ENCODE data around the gene RBMS2.

RBMS2 gene, protein sequence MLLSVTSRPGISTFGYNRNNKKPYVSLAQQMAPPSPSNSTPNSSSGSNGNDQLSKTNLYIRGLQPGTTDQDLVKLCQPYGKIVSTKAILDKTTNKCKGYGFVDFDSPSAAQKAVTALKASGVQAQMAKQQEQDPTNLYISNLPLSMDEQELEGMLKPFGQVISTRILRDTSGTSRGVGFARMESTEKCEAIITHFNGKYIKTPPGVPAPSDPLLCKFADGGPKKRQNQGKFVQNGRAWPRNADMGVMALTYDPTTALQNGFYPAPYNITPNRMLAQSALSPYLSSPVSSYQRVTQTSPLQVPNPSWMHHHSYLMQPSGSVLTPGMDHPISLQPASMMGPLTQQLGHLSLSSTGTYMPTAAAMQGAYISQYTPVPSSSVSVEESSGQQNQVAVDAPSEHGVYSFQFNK

DNA sequence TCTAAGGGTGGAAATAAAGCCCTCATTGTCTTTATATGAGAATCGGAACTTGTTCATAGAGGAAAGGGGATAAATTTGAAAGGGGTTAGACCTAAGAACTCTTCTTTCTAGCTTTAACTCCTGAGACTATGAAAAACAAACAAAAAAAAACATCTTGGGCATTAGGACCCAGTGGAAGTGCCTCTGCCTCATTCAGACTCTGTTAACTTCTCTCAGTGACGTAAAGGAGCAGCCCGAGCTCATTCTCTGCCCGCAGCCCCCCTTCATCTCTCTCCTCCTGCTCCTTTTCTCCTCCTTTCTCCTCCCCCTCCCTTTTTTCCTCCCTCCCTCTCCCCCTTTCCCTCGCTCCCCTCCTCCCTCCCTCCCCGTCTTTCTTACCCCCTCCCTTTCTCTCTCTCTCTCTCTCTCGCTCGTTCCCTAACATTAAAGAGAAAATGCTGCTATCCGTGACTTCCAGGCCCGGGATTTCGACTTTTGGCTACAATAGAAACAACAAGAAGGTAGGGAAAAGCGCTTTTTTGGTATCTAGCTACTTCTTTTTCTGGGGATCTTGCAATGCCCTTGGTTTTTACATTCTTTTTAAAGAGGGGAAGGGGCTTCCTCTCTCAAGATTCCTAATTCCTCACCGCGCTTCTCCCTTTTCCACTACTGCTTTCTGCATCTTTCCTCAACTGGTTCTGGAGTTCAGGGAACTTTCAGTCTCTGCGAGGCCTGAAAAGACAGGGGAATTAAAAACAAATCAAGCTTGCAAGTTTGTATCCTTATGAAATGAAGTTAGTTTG is at the start of gene RBMS2:
Gene RBMS2 (plus strand): TSS at position 231 of the 782 bp plus-strand sequence. CDS start 204 bp downstream, at position 435.
- Histone ChIP-seq H3K36me3 (ENCODE audit: control insufficient read depth in 1 of 2, insufficient read depth in 2 of 2, low read length in 2 of 2) (peaks cover 0 to 9% of the 10 kb centered on the region in 2 donors), H3K4me3 (ENCODE audit: low read depth in 1 of 2, low read length in 2 of 2) (peak within 1 kb of the TSS; percentile 73 to 93), H3K27me3 (ENCODE audit: low read depth, low read length) (no peaks in the 10 kb centered on the region), H3K27ac (ENCODE audit: low read length) (peak within 1 kb of the TSS; percentile 96), H3K4me1 (ENCODE audit: control insufficient read depth in 1 of 2, insufficient read depth in 2 of 2, low read length in 2 of 2) (peaks cover 0 to 7% of the 10 kb centered on the region in 2 donors), H3K9me3 (ENCODE audit: control insufficient read depth in 1 of 2, low read length in 2 of 2) (no peaks in the 10 kb centered on the region)

DNA sequence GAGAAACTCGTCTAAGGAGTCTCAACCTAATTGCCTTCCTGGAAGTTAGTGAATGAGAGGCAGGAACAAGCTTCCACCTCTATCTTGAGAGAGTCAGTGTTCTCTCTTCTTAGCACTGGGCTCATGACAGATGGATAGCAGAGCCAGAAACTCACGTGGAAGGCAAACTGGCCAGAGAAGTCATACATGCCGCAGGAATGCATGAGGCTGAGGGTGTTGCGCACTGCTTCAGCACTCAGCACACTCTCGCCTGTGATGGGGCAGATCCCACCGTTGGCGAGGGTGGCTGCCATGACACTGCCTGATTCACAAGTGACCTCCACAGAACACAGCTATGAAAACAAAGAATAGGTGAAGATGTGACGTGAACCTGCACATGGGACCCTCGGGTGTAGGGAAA is 47.2 kb upstream of the RBMS2 start:
- Histone ChIP-seq H3K4me3 (ENCODE audit: low read depth in 1 of 2, low read length in 2 of 2) (no peak overlapping the region), H3K9me3 (ENCODE audit: control insufficient read depth in 1 of 2, low read length in 2 of 2) (no peaks in the 10 kb centered on the region), H3K36me3 (ENCODE audit: control insufficient read depth in 1 of 2, insufficient read depth in 2 of 2, low read length in 2 of 2) (peaks cover 0 to 3% of the 10 kb centered on the region in 2 donors), H3K27ac (ENCODE audit: low read length) (no peak overlapping the region), H3K27me3 (ENCODE audit: low read depth, low read length) (no peaks in the 10 kb centered on the region), H3K4me1 (ENCODE audit: control insufficient read depth in 1 of 2, insufficient read depth in 2 of 2, low read length in 2 of 2) (peaks cover 4 to 6% of the 10 kb centered on the region in 2 donors)

DNA sequence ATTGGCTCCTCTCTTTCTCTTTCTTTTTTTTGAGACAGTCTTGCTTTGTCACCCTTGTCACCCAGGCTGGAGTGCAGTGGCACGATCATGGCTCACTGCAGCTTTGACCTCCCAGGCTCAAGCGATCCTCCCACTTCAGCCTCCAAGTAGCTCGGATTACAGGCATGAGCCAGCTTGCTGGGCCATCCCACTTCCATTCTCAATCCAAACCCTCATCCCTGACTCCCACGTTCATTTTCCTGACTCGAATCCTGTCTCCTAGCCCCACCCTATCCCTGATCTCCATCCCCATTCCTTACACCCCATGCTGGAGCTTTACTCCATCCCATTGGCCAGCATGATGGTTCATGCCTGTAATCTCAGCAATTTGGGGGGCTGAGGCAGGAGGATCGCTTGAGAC is 45.5 kb upstream of the RBMS2 start:
- H3K4me3 ChIP-seq (ENCODE audit: low read depth in 1 of 2, low read length in 2 of 2) = no peak overlapping the region
- no peaks in the 10 kb centered on the region for H3K4me1 ChIP-seq (ENCODE audit: control insufficient read depth in 1 of 2, insufficient read depth in 2 of 2, low read length in 2 of 2)
- peaks cover 0 to 3% of the 10 kb centered on the region in 2 donors for H3K36me3 ChIP-seq (ENCODE audit: control insufficient read depth in 1 of 2, insufficient read depth in 2 of 2, low read length in 2 of 2)
- H3K27me3 ChIP-seq (ENCODE audit: low read depth, low read length) = no peaks in the 10 kb centered on the region
- H3K9me3 ChIP-seq (ENCODE audit: control insufficient read depth in 1 of 2, low read length in 2 of 2) = no peaks in the 10 kb centered on the region
- no peak overlapping the region for H3K27ac ChIP-seq (ENCODE audit: low read length)

DNA sequence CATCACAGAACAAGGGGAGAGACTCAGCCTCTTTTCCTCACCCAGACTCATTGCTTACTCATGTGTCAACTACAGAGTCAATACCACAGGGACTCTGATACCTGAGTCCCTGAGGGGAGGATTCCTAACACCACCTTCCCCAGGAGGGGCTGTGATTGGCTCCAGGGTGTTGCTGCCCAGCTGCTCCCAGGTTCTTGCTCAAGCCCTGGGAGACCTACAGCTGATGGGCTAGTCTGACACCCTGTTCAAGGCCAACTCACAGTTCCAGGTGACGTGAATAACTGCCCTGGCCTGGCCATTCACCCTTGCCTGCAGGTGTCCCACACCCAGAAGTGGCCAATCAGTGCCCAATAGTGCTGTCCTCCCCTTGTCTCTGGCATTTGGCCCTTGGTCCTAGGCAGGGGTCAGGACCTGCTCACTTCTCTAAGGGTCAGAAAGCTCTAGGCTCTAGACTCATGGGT is 44.6 kb upstream of the RBMS2 start:
- Histone ChIP-seq H3K4me3 (ENCODE audit: low read depth in 1 of 2, low read length in 2 of 2) (no peak overlapping the region), H3K27me3 (ENCODE audit: low read depth, low read length) (no peaks in the 10 kb centered on the region), H3K9me3 (ENCODE audit: control insufficient read depth in 1 of 2, low read length in 2 of 2) (no peaks in the 10 kb centered on the region), H3K4me1 (ENCODE audit: control insufficient read depth in 1 of 2, insufficient read depth in 2 of 2, low read length in 2 of 2) (no peaks in the 10 kb centered on the region), H3K27ac (ENCODE audit: low read length) (no peak overlapping the region), H3K36me3 (ENCODE audit: control insufficient read depth in 1 of 2, insufficient read depth in 2 of 2, low read length in 2 of 2) (no peaks in the 10 kb centered on the region)

DNA sequence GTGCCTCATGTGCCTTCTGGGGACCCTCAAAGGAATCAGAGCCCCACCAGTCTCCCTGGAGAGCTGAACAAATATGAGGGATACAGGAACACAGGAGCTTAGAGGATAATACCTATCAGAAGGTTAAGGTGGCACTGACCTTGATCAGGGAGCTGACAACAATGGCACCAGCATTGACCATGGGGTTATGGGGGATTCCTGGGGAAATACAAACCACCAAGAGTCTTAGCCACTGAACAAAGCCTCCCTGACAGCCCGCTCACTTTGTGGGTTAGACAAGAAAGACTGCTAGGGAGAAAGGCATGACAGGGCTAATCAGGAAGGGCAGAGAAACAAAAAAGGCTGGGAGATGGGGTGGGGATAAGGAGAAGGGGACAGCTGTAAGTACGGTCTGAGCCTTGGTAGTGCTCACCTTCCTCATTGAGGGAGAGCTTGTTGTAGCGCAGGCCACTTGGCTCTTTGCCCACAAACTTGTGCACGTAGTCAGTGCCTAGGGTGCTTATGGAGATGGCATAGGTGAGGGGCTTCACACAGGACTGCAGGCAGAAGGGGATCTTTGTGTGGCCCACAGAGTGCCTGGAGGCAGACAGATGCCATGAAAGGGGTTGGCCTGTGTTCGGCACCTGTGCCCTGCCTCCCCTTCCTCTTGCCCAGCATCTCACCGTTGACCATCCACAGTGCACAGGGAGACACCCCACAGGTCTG is 43.9 kb upstream of the RBMS2 start:
- no peak overlapping the region for H3K27ac ChIP-seq (ENCODE audit: low read length)
- H3K4me1 ChIP-seq (ENCODE audit: control insufficient read depth in 1 of 2, insufficient read depth in 2 of 2, low read length in 2 of 2) = no peaks in the 10 kb centered on the region
- H3K4me3 ChIP-seq (ENCODE audit: low read depth in 1 of 2, low read length in 2 of 2) = no peak overlapping the region
- H3K27me3 ChIP-seq (ENCODE audit: low read depth, low read length) = no peaks in the 10 kb centered on the region
- no peaks in the 10 kb centered on the region for H3K36me3 ChIP-seq (ENCODE audit: control insufficient read depth in 1 of 2, insufficient read depth in 2 of 2, low read length in 2 of 2)
- no peaks in the 10 kb centered on the region for H3K9me3 ChIP-seq (ENCODE audit: control insufficient read depth in 1 of 2, low read length in 2 of 2)

DNA sequence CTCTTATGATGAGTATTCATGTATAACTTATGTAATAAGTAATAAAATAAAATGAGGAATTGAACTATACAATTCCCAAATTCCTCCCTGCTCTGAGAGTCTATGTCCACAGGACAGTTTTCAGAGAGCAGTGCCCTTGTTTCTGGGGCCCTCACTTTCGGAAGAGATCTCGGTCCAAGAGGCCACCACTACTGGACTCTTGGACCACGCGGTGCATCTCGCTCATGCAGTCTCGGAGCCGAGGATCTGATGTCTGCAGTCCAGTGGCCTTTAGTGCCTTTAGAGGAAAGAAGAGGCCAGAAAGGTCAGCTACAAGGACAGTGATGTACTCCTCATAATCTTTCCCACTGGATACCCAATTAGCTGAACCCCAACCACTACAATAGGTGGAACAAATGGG is 42.0 kb upstream of the RBMS2 start:
- no peak overlapping the region for H3K4me3 ChIP-seq (ENCODE audit: low read depth in 1 of 2, low read length in 2 of 2)
- no peak overlapping the region for H3K27ac ChIP-seq (ENCODE audit: low read length)
- H3K36me3 ChIP-seq (ENCODE audit: control insufficient read depth in 1 of 2, insufficient read depth in 2 of 2, low read length in 2 of 2) = no peaks in the 10 kb centered on the region
- no peaks in the 10 kb centered on the region for H3K27me3 ChIP-seq (ENCODE audit: low read depth, low read length)
- H3K9me3 ChIP-seq (ENCODE audit: control insufficient read depth in 1 of 2, low read length in 2 of 2) = no peaks in the 10 kb centered on the region
- no peaks in the 10 kb centered on the region for H3K4me1 ChIP-seq (ENCODE audit: control insufficient read depth in 1 of 2, insufficient read depth in 2 of 2, low read length in 2 of 2)

DNA sequence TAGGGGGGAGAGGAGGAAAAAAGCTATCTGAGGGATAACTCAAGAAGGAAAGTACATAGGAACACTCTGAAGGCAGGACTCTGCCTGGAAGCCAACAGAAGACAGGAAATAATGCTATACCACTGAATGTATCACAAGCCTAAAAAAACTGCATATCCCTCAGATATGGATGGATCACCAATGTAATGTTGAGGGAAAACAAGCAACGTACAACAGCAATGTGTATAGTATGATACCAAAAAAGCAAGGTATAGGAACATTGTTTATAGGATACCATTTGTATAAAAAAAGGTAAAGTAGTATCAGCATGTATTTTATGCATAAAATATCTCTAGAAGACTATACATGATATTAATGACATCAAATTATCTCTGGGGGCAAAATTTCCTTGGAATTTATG is 37.1 kb upstream of the RBMS2 start:
- Histone ChIP-seq H3K9me3 (ENCODE audit: control insufficient read depth in 1 of 2, low read length in 2 of 2) (no peaks in the 10 kb centered on the region), H3K36me3 (ENCODE audit: control insufficient read depth in 1 of 2, insufficient read depth in 2 of 2, low read length in 2 of 2) (no peaks in the 10 kb centered on the region), H3K27ac (ENCODE audit: low read length) (no peak overlapping the region), H3K27me3 (ENCODE audit: low read depth, low read length) (no peaks in the 10 kb centered on the region), H3K4me3 (ENCODE audit: low read depth in 1 of 2, low read length in 2 of 2) (no peak overlapping the region), H3K4me1 (ENCODE audit: control insufficient read depth in 1 of 2, insufficient read depth in 2 of 2, low read length in 2 of 2) (peaks cover 0 to 9% of the 10 kb centered on the region in 2 donors)

DNA sequence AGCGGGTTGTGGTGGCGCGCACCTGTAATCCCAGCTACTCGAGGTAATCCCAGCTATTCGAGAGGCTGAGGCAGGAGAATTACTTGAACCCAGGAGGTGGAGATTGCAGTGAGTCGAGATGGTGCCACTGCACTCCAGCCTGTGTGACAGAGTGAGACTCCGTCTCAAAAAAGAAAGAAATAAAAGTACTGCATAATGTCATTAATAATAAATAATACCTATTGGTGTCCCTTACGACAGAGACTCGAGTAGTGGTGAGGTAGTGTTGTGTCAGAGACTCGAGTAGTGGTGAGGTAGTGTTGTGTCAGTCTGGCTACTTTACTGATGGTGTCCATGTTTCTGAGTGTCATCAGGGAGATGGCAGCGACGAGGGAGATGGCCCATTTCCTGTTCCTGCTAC is 34.9 kb upstream of the RBMS2 start:
- no peak overlapping the region for H3K4me3 ChIP-seq (ENCODE audit: low read depth in 1 of 2, low read length in 2 of 2)
- H3K36me3 ChIP-seq (ENCODE audit: control insufficient read depth in 1 of 2, insufficient read depth in 2 of 2, low read length in 2 of 2) = no peaks in the 10 kb centered on the region
- H3K4me1 ChIP-seq (ENCODE audit: control insufficient read depth in 1 of 2, insufficient read depth in 2 of 2, low read length in 2 of 2) = peaks cover 0 to 9% of the 10 kb centered on the region in 2 donors
- no peaks in the 10 kb centered on the region for H3K27me3 ChIP-seq (ENCODE audit: low read depth, low read length)
- H3K27ac ChIP-seq (ENCODE audit: low read length) = no peak overlapping the region
- no peaks in the 10 kb centered on the region for H3K9me3 ChIP-seq (ENCODE audit: control insufficient read depth in 1 of 2, low read length in 2 of 2)

DNA sequence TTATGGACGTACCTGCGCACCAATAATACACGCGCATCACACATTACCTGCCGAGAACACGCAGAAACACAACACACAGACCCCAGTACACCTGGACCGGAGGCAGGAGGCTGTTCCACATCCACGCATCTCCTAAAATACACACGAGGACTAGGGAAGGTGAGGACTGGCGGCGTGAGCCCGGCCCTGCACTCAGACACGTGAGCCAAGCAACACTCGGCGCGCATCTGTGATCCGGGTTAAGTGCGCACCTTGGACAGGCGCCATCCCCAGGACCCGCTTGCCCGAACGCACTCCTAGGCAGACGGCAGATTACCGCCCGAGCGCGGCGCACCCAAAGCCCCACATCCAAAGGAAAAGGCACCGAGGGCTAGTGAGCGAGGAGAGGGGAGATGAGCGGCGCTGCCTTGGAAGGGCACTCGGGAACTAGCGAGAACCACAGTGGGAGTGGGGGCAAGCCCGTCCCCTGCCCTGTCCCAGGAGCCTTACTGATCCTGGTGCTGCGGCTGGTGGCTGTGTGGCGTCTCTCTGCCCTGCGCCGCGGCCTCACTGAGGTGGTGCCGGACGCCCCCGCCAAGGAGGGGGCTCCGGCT is 34.1 kb upstream of the RBMS2 start:
- H3K36me3 ChIP-seq (ENCODE audit: control insufficient read depth in 1 of 2, insufficient read depth in 2 of 2, low read length in 2 of 2) = no peaks in the 10 kb centered on the region
- no peaks in the 10 kb centered on the region for H3K27me3 ChIP-seq (ENCODE audit: low read depth, low read length)
- H3K27ac ChIP-seq (ENCODE audit: low read length) = no peak overlapping the region
- H3K4me1 ChIP-seq (ENCODE audit: control insufficient read depth in 1 of 2, insufficient read depth in 2 of 2, low read length in 2 of 2) = peaks cover 0 to 9% of the 10 kb centered on the region in 2 donors
- no peaks in the 10 kb centered on the region for H3K9me3 ChIP-seq (ENCODE audit: control insufficient read depth in 1 of 2, low read length in 2 of 2)
- H3K4me3 ChIP-seq (ENCODE audit: low read depth in 1 of 2, low read length in 2 of 2) = peak overlapping the region; percentile 57 to 84

DNA sequence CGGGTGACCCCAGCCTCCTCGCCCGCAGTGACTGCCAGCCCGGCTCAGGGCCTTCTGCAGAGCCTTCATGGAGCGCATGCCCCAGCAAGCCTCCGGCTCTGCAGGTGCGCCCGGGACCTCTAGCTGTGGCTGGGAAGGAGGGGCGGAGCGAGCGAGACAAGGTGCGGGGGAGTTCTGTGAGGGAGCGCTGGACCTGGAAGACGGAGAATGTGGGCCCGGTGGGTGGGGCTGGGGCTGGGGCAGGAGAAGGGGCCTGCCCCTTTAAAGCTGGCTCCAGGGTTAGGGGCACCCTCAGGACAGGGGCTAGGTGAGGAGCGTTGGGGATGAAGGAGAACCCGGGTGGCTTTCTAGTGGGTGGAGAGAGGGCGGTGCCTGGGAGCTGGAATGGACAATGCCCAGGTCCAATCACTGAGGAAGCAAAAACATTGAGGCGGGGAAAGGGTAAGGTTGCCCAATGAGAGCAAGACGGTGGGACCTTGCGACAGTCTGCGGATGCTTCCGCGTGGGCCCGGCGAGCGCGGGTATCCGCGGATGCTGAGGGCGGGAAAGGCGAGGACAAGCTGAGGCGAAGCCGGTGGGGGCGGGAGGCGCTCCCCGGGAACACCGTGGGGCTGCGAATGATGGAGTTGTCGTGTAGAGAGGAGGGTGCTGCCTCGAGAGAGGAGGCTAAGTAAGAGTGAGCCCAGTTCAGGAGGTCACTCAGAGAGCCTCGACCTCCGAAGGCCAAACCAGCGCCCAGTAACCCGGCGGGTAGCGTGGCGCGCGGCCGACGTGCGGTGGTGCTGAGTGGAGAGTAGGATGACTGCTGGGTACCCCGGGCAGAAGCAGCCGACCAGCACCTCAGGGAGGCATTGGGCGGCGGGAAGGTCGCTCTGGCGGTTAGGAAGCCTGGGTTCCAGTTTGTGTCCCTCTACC is 33.3 kb upstream of the RBMS2 start, which contains the start of gene GLS2:
Gene GLS2 (minus strand): TSS at position 121 of the 915 bp plus-strand sequence. CDS start 43 bp downstream, at position 78.
- H3K36me3 ChIP-seq (ENCODE audit: control insufficient read depth in 1 of 2, insufficient read depth in 2 of 2, low read length in 2 of 2) = no peaks in the 10 kb centered on the region
- H3K4me3 ChIP-seq (ENCODE audit: low read depth in 1 of 2, low read length in 2 of 2) = peak within 1 kb of the TSS; percentile 57 to 84
- no peak within 1 kb of the TSS for H3K27ac ChIP-seq (ENCODE audit: low read length)
- no peaks in the 10 kb centered on the region for H3K27me3 ChIP-seq (ENCODE audit: low read depth, low read length)
- peaks cover 0 to 9% of the 10 kb centered on the region in 2 donors for H3K4me1 ChIP-seq (ENCODE audit: control insufficient read depth in 1 of 2, insufficient read depth in 2 of 2, low read length in 2 of 2)
- no peaks in the 10 kb centered on the region for H3K9me3 ChIP-seq (ENCODE audit: control insufficient read depth in 1 of 2, low read length in 2 of 2)

All from muscle layer of duodenum (tissue), 2 donors.